Activated CD4-positive, alpha-beta T cell treated with anti-CD3 and anti-CD28 coated beads, Interleukin-2, amount 10 ng/mL, durations not matched to agents 7 days and 5 days (primary cell): ENCODE measurements around the gene METTL6. TPM values are rescaled to one million over a fixed set of nuclear protein-coding genes. Genes with fewer than 3 reads are reported as not detected.
"Not testable (repeated sequence)": the region's sequence is repeated elsewhere in the genome, so short reads cannot be mapped to it uniquely, and the experiment has no call there.

Experiments
- CTCF ChIA-PET: fragments of 350-600 bp; sonication (Branson Sonifier 250); formaldehyde crosslinking; loops from one replicate; lab custom pipeline; 2021; ENCODE audit warnings: antibody characterized with exemption; lab: Charles Lee
- POLR2A ChIA-PET: fragments of 350-600 bp; sonication (Branson Sonifier 250); formaldehyde crosslinking; loops from one replicate; lab custom pipeline; 2021; ENCODE audit warnings: antibody characterized with exemption; lab: Charles Lee
- DNase-seq: peaks from one replicate; pipeline ENCODE4 v3.0.0-alpha.2; 2020
- H3K27ac Mint-ChIP-seq: one replicate; pipeline ENCODE4 v1.8.0; 2021; ENCODE audit warnings: mild to moderate bottlenecking, moderate library complexity, mixed read lengths
- H3K27me3 Mint-ChIP-seq: one replicate; pipeline ENCODE4 v1.8.0; 2021; ENCODE audit warnings: mixed read lengths
- H3K36me3 Mint-ChIP-seq: one replicate; pipeline ENCODE4 v1.8.0; 2021; ENCODE audit warnings: low read depth, mixed read lengths
- H3K4me1 Mint-ChIP-seq: one replicate; pipeline ENCODE4 v1.8.0; 2021; ENCODE audit warnings: mixed read lengths
- H3K4me3 Mint-ChIP-seq: one replicate; pipeline ENCODE4 v1.8.0; 2021; ENCODE audit warnings: mild to moderate bottlenecking, moderate library complexity, mixed read lengths
- H3K9me3 Mint-ChIP-seq: one replicate; pipeline ENCODE4 v1.8.0; 2021; ENCODE audit warnings: mixed read lengths
- total RNA-seq, 2 experiments: library from RNA; stranded (reverse); gene quantifications; one replicate each; pipeline ENCODE4 v1.2.3, GENCODE V29; 2021

The METTL6 gene
- total RNA-seq, 2 experiments from 2014 or later: 15.8 to 19.4 TPM

DNA sequence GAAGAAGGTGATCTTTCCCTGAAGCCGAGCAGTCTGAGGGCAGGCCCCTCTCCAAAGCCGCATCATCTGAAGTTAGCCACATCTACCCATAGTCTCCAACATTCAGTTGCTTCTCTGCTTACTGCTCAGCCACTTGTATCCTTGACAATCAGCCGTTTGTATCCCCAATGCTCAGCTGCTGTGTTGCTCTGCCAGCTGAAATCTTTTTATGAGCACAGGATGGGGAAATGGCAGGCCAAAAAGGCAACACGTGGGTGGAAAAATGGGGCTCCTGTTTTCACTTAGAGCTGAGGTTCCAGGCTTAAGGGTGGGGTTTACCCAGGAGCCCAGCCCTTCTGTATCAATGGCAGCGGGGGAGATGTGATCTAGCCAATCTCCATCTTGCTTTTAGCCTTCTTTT, 36.3 kb downstream of the METTL6 start:
- ChIA-PET CTCF (interaction anchor here (0.8 kb wide), 1 partner anchor 134 kb away, joined by 4 read pairs; no protein-coding TSS in a partner anchor), POLR2A (no interaction called here)
- H3K27ac Mint-ChIP-seq: no peak overlapping the region
- H3K9me3 Mint-ChIP-seq: peaks cover 2% of the 10 kb centered on the region
- peaks cover 5% of the 10 kb centered on the region for H3K27me3 Mint-ChIP-seq
- peaks cover 4% of the 10 kb centered on the region for H3K36me3 Mint-ChIP-seq
- peaks cover 2% of the 10 kb centered on the region for H3K4me1 Mint-ChIP-seq
- no peak for DNase-seq
- no peak overlapping the region for H3K4me3 Mint-ChIP-seq

DNA sequence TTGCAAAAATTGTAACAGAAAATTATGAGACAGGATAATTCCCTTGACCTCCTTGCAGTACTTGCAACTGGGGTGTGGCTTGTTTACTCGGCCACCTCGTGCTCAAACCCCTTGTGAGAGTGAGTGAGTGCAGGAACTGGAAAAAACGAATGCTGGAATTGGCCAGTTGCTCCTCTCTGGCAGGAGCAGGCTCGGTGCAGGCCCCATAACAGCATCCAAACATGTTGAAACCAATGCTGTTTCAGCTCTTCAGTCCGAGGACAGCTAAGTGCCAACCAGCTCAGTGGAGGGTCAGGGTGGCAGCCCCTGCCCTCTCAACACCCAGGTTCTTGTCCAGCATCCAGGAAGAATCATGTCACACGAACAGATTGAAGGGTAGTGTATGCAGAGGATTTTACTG, 36.9 kb downstream of the METTL6 start:
- ChIA-PET POLR2A (no interaction called here), CTCF (interaction anchor here (0.6 to 1.3 kb wide), 4 partner anchors 15 to 125 kb away, joined by 3 to 4 read pairs (median 3); no protein-coding TSS in a partner anchor)
- H3K4me3 Mint-ChIP-seq: no peak overlapping the region
- peaks cover 5% of the 10 kb centered on the region for H3K27me3 Mint-ChIP-seq
- peaks cover 4% of the 10 kb centered on the region for H3K36me3 Mint-ChIP-seq
- no peak overlapping the region for H3K27ac Mint-ChIP-seq
- DNase-seq: no peak
- peaks cover 6% of the 10 kb centered on the region for H3K9me3 Mint-ChIP-seq
- peaks cover 8% of the 10 kb centered on the region for H3K4me1 Mint-ChIP-seq

DNA sequence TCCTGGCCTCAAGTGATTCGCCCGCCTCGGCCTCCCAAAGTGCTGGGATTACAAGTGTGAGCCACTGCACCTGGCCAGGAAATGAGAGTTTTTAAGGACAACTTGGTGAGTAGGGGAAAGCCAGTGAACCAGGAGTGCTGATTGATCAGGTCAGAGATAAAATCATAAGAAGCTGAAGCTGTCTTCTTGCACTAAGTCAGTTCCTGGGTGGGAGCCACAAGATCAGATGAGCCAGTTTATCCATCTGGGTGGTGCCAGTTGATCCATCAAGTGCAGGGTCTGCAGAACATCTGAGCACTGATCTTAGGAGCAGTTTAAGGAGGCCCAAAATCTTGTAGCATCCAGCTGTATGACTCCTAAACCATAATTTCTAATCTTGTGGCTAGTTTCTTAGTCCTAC, 39.0 kb downstream of the METTL6 start:
- CTCF ChIA-PET: interaction anchor here (1.0 to 6.1 kb wide), 3 partner anchors 99 to 132 kb away, joined by 4 to 24 read pairs (median 4); no protein-coding TSS in a partner anchor
- H3K4me1 Mint-ChIP-seq, DNase-seq, H3K27ac Mint-ChIP-seq, H3K4me3 Mint-ChIP-seq, POLR2A ChIA-PET, H3K9me3 Mint-ChIP-seq, H3K27me3 Mint-ChIP-seq, H3K36me3 Mint-ChIP-seq: not testable (repeated sequence)

DNA sequence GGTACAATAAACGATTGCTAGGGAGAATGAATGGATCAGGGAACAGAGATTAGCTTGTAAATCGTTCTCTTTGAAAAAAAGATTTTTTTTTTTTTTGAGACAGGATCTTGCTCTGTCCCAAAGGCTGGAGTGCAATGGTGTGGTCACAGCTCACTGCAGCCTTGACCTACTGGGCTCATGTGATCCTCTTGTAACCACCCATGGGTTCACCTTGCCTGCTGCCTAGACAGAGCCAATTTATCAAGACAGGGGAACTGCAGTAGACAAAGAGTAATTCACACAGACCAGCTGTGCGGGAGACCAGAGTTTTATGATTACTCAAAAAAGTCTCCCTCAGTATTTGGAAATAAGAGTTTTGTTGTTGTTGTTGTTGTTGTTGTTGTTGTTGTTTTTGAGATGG, 39.6 kb downstream of the METTL6 start:
- Mint-ChIP-seq H3K4me3 (no peak overlapping the region), H3K4me1 (peaks cover 8% of the 10 kb centered on the region), H3K27ac (no peak overlapping the region), H3K9me3 (peaks cover 6% of the 10 kb centered on the region), H3K36me3 (peaks cover 1% of the 10 kb centered on the region), H3K27me3 (no peaks in the 10 kb centered on the region)
- ChIA-PET POLR2A (interaction anchor here (0.6 kb wide), 3 partner anchors 32 to 148 kb away, joined by 4 to 9 read pairs (median 4); no protein-coding TSS in a partner anchor), CTCF (interaction anchor here (0.6 to 6.1 kb wide), 4 partner anchors 18 to 214 kb away, joined by 3 to 24 read pairs (median 4); partner anchors contain the start of genes BTD and HACL1)
- DNase-seq: no peak

DNA sequence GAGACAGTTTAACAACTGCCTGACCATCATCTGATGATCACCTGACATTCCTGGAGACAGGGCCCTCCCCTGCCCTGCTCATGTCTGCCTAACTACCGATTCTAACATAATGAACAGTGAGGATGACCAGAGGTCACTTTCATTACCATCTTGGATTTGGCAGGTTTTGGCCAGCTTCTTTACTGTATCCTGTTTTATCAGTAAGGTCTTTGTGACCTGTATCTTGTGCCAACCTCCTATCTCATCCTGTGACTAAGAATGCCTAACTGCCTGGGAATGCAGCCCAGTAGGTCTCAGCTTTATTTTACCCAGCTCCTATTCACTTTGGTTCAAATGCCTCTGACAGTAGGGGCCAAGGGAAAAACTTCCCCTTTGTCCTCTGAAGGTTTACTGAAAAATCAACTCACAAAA, 40.2 kb downstream of the METTL6 start:
- peaks cover 1% of the 10 kb centered on the region for H3K36me3 Mint-ChIP-seq

DNA sequence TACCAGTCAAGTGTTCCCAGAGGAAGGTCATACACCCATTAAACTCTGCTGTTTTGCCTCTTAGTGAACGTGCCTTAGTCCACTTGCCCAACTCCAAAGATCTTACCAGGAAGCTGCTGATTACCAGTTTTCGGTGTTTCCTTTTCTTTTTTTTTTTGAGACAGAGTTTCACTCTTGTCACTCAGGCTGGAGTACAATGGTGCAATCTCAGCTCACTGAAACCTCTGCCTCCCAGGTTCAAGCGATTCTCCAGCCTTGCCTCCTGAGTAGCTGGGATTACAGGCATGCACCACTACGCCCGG, 40.7 kb downstream of the METTL6 start:
- H3K36me3 Mint-ChIP-seq, POLR2A ChIA-PET: not testable (repeated sequence)
- CTCF ChIA-PET: interaction anchor here (0.7 to 6.1 kb wide), 2 partner anchors 118 to 121 kb away, joined by 3 to 24 read pairs; no protein-coding TSS in a partner anchor

More for the DNA sequence above, 40.2 kb downstream of the METTL6 start:
- CTCF ChIA-PET: interaction anchor here (0.6 to 6.1 kb wide), 4 partner anchors 18 to 215 kb away, joined by 3 to 24 read pairs (median 3); partner anchors contain the start of genes BTD and HACL1
- Mint-ChIP-seq H3K4me3 (no peak overlapping the region), H3K27ac (no peak overlapping the region), H3K27me3 (no peaks in the 10 kb centered on the region), H3K4me1 (peaks cover 8% of the 10 kb centered on the region), H3K9me3 (peaks cover 6% of the 10 kb centered on the region)
- POLR2A ChIA-PET: interaction anchor here (0.6 kb wide), 2 partner anchors 104 to 149 kb away, joined by 4 read pairs; no protein-coding TSS in a partner anchor
- DNase-seq: no peak

DNA sequence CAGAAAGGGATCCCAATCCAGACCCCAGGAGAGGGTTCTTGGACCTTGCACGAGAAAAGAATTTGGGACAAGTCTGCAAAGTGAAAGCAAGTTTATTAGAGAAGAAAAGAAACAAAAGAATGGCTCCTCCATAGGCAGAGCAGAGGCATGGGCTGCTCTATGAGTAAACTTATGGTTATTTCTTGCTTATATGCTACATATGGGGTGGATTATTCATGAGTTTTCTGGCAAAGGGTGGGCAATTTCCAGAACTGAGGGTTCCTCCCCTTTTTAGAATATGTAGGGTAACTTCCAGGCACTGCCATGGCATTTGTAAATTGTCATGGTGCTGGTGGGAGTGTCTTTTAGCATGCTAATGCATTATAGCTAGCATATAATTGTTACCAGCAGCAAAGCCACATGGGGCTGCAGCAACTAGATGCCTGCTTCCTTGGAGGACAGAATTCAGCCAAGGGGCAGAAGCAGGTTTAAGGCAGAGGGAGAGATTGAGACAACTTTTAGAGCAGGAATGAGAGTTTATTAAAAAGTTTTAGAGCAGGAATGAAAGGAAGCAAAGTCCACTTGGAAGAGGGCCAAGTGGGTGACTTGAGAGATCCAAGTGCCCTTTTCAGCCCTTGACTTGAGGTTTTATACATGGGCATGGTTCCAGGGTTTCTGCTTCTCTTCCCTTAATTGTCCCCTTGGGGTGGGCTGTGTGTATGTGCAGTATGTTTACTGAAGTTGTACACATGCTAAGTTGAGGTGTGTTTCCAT, 41.3 kb downstream of the METTL6 start:
- ChIA-PET POLR2A (no interaction called here), CTCF (interaction anchor here (0.7 to 6.1 kb wide), 4 partner anchors 19 to 548 kb away, joined by 3 to 24 read pairs (median 4); no protein-coding TSS in a partner anchor)
- H3K27ac Mint-ChIP-seq: no peak overlapping the region
- H3K4me3 Mint-ChIP-seq: no peak overlapping the region
- no peaks in the 10 kb centered on the region for H3K27me3 Mint-ChIP-seq
- peaks cover 6% of the 10 kb centered on the region for H3K9me3 Mint-ChIP-seq
- H3K36me3 Mint-ChIP-seq: peaks cover 1% of the 10 kb centered on the region
- peaks cover 8% of the 10 kb centered on the region for H3K4me1 Mint-ChIP-seq
- DNase-seq: no peak

More for the DNA sequence above, 40.7 kb downstream of the METTL6 start:
- H3K27ac Mint-ChIP-seq, H3K4me3 Mint-ChIP-seq, H3K4me1 Mint-ChIP-seq, H3K9me3 Mint-ChIP-seq, H3K27me3 Mint-ChIP-seq, DNase-seq: not testable (repeated sequence)

DNA sequence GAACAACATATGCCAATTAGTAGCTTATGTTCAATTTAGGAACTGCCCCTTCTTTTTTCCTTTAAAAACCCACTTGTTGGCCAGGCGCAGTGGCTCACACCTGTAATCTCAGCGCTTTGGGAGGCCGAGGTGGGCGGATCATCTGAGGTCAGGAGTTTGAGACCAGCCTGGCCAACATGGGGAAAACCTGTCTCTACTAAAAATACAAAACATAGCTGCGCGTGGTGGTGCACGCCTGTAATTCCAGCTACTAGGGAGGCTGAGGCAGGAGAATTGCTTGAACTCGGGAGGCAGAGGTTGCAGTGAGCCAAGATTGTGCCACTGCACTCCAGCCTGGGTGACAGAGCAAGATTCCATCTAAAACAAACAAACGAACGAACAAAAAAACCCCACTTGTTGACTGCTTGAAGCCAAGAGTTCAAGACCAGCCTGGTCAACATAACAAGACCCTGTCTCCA, 42.1 kb downstream of the METTL6 start:
- H3K27me3 Mint-ChIP-seq, H3K4me1 Mint-ChIP-seq, POLR2A ChIA-PET, DNase-seq, H3K27ac Mint-ChIP-seq, H3K36me3 Mint-ChIP-seq, H3K9me3 Mint-ChIP-seq, H3K4me3 Mint-ChIP-seq: not testable (repeated sequence)
- CTCF ChIA-PET: interaction anchor here (0.6 to 6.1 kb wide), 5 partner anchors 20 to 549 kb away, joined by 3 to 24 read pairs (median 3); no protein-coding TSS in a partner anchor

DNA sequence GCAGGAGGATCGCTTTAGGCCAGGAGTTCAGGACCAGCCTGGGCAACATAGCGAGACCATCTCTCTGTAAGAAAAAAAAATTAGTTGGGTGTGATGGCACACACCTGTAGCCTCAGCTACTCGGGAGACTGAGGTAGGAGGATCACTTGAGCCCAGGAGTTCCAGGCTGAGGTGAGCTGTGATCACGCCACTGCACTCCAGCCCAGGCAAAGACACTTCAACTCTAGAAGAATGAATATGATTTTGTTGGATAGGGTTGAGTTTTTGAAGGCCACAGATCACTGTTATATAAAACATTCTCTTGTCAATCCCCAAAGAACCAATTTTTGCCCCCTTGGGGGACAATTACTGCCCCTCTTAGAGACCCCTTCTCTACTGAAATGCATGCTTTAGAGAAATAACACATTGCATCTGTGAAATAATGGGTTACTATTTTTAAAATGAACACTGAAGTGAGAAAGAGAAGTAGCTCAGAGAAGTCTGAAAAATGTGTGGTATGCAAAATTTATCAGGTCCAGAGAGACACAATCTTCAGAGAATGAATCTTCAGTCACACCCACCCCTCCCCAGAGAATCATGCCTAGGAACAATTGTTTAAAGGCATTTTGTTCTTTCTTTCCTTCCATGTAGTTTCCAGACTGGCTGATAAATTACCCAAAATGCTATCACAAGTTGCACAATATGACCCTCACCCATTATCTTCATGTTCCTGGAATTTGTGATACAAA, 42.7 kb downstream of the METTL6 start:
- Mint-ChIP-seq H3K4me1 (peaks cover 8% of the 10 kb centered on the region), H3K27ac (no peak overlapping the region), H3K9me3 (peaks cover 6% of the 10 kb centered on the region), H3K27me3 (no peaks in the 10 kb centered on the region), H3K36me3 (peaks cover 1% of the 10 kb centered on the region), H3K4me3 (no peak overlapping the region)
- ChIA-PET CTCF (interaction anchor here (0.6 to 6.1 kb wide), 7 partner anchors 20 to 550 kb away, joined by 3 to 24 read pairs (median 3); no protein-coding TSS in a partner anchor), POLR2A (no interaction called here)
- DNase-seq: no peak

DNA sequence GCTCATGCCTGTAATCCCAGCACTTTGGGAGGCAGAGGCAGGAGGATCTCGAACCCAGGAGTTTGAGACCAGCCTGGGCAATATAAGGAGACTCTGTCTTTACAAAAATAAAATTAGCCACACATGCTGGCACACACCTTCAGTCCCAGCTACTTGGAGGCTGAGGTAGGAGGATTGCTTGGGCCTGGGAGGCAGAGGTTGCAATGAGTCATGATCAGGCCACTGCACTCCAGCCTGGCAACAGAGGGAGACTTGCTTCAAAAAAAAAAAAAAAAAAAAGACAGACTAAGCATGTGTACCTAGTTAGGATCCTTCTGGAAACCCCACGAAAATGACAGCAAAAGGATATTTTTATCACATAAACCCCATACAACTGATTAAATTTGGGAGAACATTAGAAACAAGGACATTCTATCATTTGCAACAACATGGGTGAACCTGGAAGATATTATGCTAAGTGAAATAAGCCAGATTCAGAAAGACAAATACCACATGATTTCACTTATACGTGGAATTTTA, 44.9 kb downstream of the METTL6 start:
- Mint-ChIP-seq H3K4me3 (no peak overlapping the region), H3K36me3 (peaks cover 1% of the 10 kb centered on the region), H3K9me3 (peaks cover 6% of the 10 kb centered on the region), H3K27ac (no peak overlapping the region), H3K4me1 (peaks cover 16% of the 10 kb centered on the region), H3K27me3 (no peaks in the 10 kb centered on the region)
- no peak for DNase-seq
- CTCF ChIA-PET: interaction anchor here (0.5 kb wide), 1 partner anchor 175 kb away, joined by 3 read pairs; no protein-coding TSS in a partner anchor
- POLR2A ChIA-PET: no interaction called here

DNA sequence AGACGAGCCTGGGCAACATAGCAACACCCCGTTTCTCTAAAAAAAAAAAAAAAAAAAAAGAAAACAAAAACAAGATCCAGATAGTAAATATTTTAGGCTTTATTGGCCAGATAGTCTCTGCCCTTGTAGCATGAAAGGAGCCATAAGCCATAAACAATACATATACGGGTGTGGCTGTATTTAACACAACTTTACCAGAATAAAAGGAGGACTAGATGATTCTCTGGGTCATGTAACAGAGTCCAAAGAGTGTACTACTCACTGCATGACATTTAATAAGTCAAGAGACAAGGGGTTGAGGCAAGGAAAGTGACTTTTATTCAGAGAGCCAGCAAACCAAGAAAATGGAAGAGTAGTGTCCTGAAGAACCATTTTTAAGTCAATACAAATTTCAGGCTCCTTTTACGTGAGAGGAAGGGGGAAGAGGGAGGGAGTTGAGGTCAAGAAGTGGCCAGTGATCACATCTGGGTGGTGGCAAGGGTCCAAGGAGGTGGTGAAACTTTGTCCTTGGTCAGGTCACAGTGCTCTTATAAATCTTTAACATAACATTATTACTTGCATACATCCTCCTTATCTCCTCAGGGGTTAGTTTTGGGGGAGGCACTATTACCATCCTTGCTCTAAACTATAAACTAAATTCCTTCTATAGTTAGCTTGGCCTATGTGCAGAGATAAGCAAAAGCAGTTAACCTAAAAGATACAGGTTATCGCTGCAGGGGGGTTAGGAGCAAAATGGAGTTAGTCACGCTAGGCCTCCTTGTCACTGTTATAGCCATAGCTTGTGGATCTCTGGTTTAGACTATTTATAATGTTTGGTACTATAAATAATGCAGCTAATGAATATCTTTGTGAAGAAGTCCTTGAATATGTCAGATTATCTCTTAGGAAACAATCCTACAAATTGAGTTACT, 46.1 kb downstream of the METTL6 start:
- peaks cover 6% of the 10 kb centered on the region for H3K9me3 Mint-ChIP-seq
- DNase-seq: no peak
- no peaks in the 10 kb centered on the region for H3K27me3 Mint-ChIP-seq
- H3K27ac Mint-ChIP-seq: no peak overlapping the region
- CTCF ChIA-PET: interaction anchor here (0.7 to 0.8 kb wide), 3 partner anchors 9 to 172 kb away, joined by 3 to 5 read pairs (median 4); no protein-coding TSS in a partner anchor
- peaks cover 1% of the 10 kb centered on the region for H3K36me3 Mint-ChIP-seq
- peaks cover 16% of the 10 kb centered on the region for H3K4me1 Mint-ChIP-seq
- POLR2A ChIA-PET: no interaction called here
- no peak overlapping the region for H3K4me3 Mint-ChIP-seq
